ENCODE results near the gene KLF6.

GRCh38 chr10:3790272-3790671 is 5.3 kb upstream of the KLF6 start:
- no peak for TF ChIP-seq CTCF (IDR thresholded peaks at IDR 0.05)
- no peak for TF ChIP-seq EZH2 (IDR thresholded peaks at IDR 0.05; ENCODE audit: borderline replicate concordance, insufficient read depth, low read depth, low read length, poor library complexity, severe bottlenecking)
